ENCODE data around the gene PDE1C.
"Not testable (repeated sequence)": the region's sequence is repeated elsewhere in the genome, so short reads cannot be mapped to it uniquely, and the experiment has no call there.

The PDE1C gene

DNA sequence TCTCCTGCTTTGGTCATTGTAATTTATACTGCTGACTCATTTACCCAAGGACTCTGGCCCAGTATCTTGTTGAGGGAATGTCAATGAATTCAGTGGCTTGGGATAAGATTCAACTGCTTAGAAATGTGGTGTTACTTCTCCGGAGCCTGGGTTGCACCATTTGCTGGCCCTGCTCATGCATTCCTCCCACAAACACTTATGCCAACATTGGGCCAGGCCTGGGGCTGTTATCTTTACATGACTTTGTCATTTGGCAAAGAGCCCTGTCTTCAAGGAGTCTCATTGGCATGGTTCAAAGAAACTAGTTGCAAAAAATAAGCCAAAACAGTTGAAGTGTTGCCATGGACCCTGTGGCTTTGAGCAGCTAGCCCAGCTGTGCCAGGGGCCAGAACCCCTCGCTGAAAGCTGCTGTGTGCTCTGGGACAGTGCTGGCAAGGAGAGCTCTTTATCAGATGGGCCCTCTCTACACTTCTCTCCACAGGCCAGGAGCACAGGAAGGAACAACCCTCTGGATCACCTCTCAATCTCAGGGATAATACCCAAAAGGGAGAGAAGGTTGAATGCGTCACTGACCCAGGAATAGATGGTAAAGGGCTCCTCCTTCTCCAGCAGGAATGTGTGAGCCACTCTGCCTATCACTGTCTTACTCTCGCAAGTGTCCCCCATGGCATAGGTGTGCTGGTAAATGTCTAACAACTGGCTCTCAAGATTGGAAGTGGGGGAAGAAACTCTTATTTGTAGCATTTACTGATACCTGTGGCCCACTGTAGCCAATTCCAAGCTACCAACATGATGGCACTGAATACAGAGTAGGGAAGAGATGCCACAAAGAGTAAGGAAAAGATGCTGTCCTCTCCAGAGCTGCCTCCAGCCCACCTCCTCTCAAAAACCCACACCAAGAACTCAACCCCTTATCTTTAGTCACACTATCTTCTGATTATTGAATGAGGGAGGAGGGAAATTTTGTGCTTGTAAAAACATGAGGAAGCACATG lies 23.5 kb upstream of the PDE1C start:
- Histone ChIP-seq H3K27me3 (ENCODE audit: insufficient read depth, low read length) (peaks cover 6% of the 10 kb centered on the region; the same call in 1 of the 2 replicates), H3K4me1 (ENCODE audit: control insufficient read depth, insufficient read depth, low read length, unreplicated experiment) (peaks cover 14% of the 10 kb centered on the region), H3K27ac (ENCODE audit: low read depth, low read length) (peak overlapping the region; percentile 71), H3K36me3 (ENCODE audit: insufficient read depth, low read length) (no peaks in the 10 kb centered on the region), H2AFZ (ENCODE audit: low read length, unreplicated experiment) (no peak overlapping the region), H3K4me3 (ENCODE audit: low read depth, low read length) (no peak overlapping the region), H3K79me2 (ENCODE audit: control insufficient read depth, insufficient read depth, low read length, unreplicated experiment) (no peaks in the 10 kb centered on the region)

DNA sequence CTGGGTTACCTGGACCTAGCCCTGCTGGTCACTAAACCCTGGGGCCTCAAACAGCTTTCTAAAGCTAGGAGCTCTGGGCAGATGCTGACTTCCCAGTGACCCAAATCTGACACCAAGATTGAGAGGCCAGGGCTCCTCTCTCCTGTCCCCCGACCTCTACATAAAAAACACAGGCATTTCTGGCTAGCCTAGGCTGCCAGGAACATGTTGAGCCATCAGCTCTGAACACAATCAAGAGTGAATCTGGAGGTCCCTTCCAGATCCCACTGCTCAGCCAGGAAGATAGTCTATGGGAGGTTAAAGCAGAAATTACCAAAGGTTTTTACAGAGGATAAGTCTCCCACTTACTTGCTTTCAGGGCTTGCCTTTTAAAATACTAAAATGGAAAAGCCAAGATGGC lies 22.1 kb upstream of the PDE1C start:
- Histone ChIP-seq H3K27ac (ENCODE audit: low read depth, low read length) (no peak overlapping the region), H3K36me3 (ENCODE audit: insufficient read depth, low read length) (no peaks in the 10 kb centered on the region), H3K27me3 (ENCODE audit: insufficient read depth, low read length) (peaks cover 6% of the 10 kb centered on the region; the same call in 1 of the 2 replicates), H2AFZ (ENCODE audit: low read length, unreplicated experiment) (no peak overlapping the region), H3K79me2 (ENCODE audit: control insufficient read depth, insufficient read depth, low read length, unreplicated experiment) (no peaks in the 10 kb centered on the region), H3K4me3 (ENCODE audit: low read depth, low read length) (no peak overlapping the region), H3K4me1 (ENCODE audit: control insufficient read depth, insufficient read depth, low read length, unreplicated experiment) (peaks cover 14% of the 10 kb centered on the region)

DNA sequence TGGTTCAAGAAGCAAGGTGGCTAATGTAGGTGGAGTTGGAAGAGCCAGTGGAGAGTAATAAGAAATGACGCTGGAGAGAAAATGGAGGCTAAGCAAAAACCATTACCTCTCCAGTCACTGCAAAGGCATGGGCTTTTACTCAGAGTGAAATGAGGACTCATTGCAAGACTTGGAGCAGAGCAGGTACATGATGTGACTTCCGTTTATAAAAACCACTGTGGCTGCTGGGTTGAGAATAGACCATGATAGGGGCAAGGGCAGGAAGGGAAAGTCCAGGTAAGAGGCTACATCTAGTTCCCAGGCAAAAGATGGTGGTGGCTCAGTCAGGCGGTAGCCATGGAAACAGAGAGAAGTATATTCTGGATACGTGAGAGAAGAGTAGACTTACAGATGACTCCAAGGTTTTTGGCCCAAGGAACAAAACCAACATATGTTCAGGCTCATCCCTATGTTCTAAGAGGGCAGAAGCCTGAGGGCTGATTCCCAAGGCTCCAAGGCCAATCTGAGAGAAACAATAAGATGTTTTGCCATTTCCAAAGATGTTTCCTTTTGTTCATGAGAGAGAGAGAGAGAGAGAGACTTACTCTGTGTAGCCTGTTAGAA lies 21.5 kb upstream of the PDE1C start:
- Histone ChIP-seq H2AFZ (ENCODE audit: low read length, unreplicated experiment) (no peak overlapping the region), H3K36me3 (ENCODE audit: insufficient read depth, low read length) (no peaks in the 10 kb centered on the region), H3K4me3 (ENCODE audit: low read depth, low read length) (no peak overlapping the region), H3K27me3 (ENCODE audit: insufficient read depth, low read length) (peaks cover 6% of the 10 kb centered on the region; the same call in 1 of the 2 replicates), H3K79me2 (ENCODE audit: control insufficient read depth, insufficient read depth, low read length, unreplicated experiment) (no peaks in the 10 kb centered on the region), H3K4me1 (ENCODE audit: control insufficient read depth, insufficient read depth, low read length, unreplicated experiment) (peaks cover 14% of the 10 kb centered on the region), H3K27ac (ENCODE audit: low read depth, low read length) (no peak overlapping the region)

DNA sequence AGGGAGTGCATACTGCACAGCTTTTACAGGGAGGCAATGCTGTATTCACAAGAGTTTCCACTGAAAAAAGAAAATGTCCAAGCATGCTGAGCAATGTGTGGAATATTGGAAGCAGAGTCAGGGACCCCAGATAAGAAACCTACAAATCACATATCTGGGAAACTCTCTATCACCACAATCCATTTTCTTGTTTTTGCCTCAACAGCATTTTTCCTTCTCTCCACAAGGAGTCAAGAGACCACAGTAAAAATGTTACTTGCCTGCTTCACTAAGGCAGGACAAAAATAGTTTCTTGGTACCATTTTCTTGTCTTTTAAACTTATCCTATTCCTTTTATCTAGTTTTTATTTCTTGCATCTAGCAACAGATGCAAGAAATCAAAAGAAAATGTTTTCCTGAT lies 19.5 kb upstream of the PDE1C start:
- Histone ChIP-seq H3K4me3 (ENCODE audit: low read depth, low read length) (no peak overlapping the region), H3K4me1 (ENCODE audit: control insufficient read depth, insufficient read depth, low read length, unreplicated experiment) (peaks cover 14% of the 10 kb centered on the region), H3K79me2 (ENCODE audit: control insufficient read depth, insufficient read depth, low read length, unreplicated experiment) (no peaks in the 10 kb centered on the region), H3K27ac (ENCODE audit: low read depth, low read length) (no peak overlapping the region), H2AFZ (ENCODE audit: low read length, unreplicated experiment) (no peak overlapping the region), H3K36me3 (ENCODE audit: insufficient read depth, low read length) (no peaks in the 10 kb centered on the region), H3K27me3 (ENCODE audit: insufficient read depth, low read length) (peaks cover 6% of the 10 kb centered on the region; the same call in 1 of the 2 replicates)

DNA sequence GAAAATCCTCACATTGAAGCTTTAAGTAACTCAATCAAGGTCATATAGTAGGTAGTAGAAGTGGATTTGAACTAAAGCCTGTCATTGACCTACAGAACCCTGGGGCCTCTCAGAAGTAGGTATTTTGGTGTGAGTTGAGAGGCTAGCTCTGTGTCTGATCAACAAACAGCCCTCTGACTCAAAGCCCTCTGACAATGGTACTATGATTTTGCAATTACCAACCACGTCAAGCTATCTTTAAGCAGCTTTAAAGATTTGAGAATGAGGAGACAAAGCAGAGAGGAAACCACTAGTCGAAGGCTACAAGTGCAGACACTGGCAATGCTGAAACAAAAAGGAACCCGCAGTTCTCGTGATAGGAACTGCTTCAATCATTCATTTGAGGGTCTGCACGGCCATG lies 19.0 kb upstream of the PDE1C start:
- H3K27me3 ChIP-seq (ENCODE audit: insufficient read depth, low read length) = peaks cover 6% of the 10 kb centered on the region; the same call in 1 of the 2 replicates
- H3K36me3 ChIP-seq (ENCODE audit: insufficient read depth, low read length) = no peaks in the 10 kb centered on the region
- no peak overlapping the region for H3K4me3 ChIP-seq (ENCODE audit: low read depth, low read length)
- no peak overlapping the region for H2AFZ ChIP-seq (ENCODE audit: low read length, unreplicated experiment)
- H3K27ac ChIP-seq (ENCODE audit: low read depth, low read length) = no peak overlapping the region
- no peaks in the 10 kb centered on the region for H3K79me2 ChIP-seq (ENCODE audit: control insufficient read depth, insufficient read depth, low read length, unreplicated experiment)
- H3K4me1 ChIP-seq (ENCODE audit: control insufficient read depth, insufficient read depth, low read length, unreplicated experiment) = peaks cover 14% of the 10 kb centered on the region

DNA sequence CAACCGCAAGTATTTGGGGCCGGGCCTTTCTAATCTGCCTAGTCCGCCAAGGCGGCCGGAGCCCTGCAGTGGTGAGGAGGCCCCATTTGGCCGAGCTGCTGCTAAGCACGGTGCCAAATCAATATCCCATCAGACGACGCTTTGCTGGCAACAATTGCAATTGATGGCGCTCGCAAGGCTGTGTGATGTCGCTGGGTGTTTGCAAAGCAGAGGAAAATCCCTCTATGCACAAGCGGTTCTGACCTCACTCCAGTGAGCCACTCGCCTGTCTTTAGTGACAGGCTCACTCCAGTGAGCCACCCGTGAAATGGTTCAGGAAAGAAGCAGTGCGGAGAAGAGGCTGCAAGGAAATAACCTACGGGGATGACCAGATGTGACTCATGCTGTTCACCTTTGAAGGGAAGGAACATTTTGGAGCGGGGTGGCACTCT lies 18.3 kb upstream of the PDE1C start:
- Histone ChIP-seq H3K27ac (ENCODE audit: low read depth, low read length) (no peak overlapping the region), H3K79me2 (ENCODE audit: control insufficient read depth, insufficient read depth, low read length, unreplicated experiment) (no peaks in the 10 kb centered on the region), H3K36me3 (ENCODE audit: insufficient read depth, low read length) (no peaks in the 10 kb centered on the region), H3K4me3 (ENCODE audit: low read depth, low read length) (no peak overlapping the region), H3K27me3 (ENCODE audit: insufficient read depth, low read length) (peaks cover 6% of the 10 kb centered on the region; the same call in 1 of the 2 replicates), H3K4me1 (ENCODE audit: control insufficient read depth, insufficient read depth, low read length, unreplicated experiment) (peaks cover 7% of the 10 kb centered on the region), H2AFZ (ENCODE audit: low read length, unreplicated experiment) (no peak overlapping the region)

DNA sequence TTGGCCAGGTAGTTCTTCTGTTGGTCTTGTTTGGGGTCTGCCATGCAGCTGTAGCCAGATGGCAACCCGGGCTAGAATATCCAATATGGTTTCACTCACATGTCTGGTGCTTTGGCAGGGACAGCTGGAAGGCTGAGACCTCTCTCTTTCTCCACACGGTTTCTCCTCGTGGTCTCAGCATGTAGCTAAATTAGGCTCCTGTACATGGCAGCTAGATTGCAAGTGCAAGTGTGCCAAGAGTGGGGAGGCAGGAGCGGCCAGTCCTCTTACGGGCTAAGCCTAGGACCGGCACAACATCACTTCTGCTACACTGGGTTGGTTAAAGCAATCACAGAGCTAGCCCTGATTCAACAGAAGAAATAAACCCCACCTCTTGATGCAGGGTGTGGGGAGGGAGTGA lies 9.3 kb upstream of the PDE1C start:
- peaks cover 7% of the 10 kb centered on the region for H3K4me1 ChIP-seq (ENCODE audit: control insufficient read depth, insufficient read depth, low read length, unreplicated experiment)
- H2AFZ ChIP-seq (ENCODE audit: low read length, unreplicated experiment) = no peak overlapping the region
- H3K27ac ChIP-seq (ENCODE audit: low read depth, low read length) = no peak overlapping the region
- H3K4me3 ChIP-seq (ENCODE audit: low read depth, low read length) = no peak overlapping the region
- H3K36me3 ChIP-seq (ENCODE audit: insufficient read depth, low read length) = no peaks in the 10 kb centered on the region
- no peaks in the 10 kb centered on the region for H3K79me2 ChIP-seq (ENCODE audit: control insufficient read depth, insufficient read depth, low read length, unreplicated experiment)
- no peaks in the 10 kb centered on the region for H3K27me3 ChIP-seq (ENCODE audit: insufficient read depth, low read length)

DNA sequence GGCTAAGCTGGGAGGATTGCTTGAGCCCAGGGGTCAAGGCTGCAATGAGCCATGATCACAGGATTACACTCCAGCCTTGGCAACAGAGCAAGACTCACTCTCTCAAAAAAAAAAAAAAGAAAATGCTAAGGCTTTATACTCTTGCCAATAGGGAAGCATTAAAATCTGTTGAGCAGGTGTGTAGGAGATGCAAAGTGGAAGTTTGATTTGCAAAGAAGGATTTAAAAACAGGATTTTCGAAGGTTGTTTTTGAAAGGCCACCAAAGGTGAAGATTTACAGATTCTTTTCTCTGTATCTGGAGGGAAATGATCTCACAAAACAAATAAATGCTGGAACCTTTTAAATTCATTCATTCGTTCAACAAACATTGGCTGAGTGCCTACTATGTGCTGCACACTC lies 8.6 kb upstream of the PDE1C start:
- Histone ChIP-seq H3K27me3 (ENCODE audit: insufficient read depth, low read length) (no peaks in the 10 kb centered on the region), H3K4me3 (ENCODE audit: low read depth, low read length) (no peak overlapping the region), H3K27ac (ENCODE audit: low read depth, low read length) (no peak overlapping the region), H3K36me3 (ENCODE audit: insufficient read depth, low read length) (no peaks in the 10 kb centered on the region), H2AFZ (ENCODE audit: low read length, unreplicated experiment) (no peak overlapping the region), H3K4me1 (ENCODE audit: control insufficient read depth, insufficient read depth, low read length, unreplicated experiment) (peaks cover 7% of the 10 kb centered on the region), H3K79me2 (ENCODE audit: control insufficient read depth, insufficient read depth, low read length, unreplicated experiment) (no peaks in the 10 kb centered on the region)

DNA sequence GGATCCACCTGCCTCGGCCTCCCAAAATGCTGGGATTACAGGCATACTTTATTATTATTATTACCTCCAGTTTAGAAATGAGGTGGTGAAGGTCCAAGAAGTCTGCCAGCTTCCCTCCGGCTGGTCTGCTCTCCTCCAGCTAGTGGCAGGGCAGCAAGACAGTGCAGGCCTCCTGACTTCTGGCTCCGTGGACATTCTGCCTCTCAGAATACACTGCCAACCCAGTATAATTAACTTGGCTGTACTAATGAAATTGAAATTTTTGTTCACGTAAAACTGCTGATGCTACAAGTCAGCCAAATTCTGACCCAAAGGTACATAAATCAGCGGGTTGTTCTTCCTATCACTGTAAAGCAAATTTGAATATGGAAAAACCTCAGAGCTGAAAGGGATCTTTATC lies 7.6 kb upstream of the PDE1C start:
- Histone ChIP-seq H3K4me3 (ENCODE audit: low read depth, low read length) (no peak overlapping the region), H3K27me3 (ENCODE audit: insufficient read depth, low read length) (no peaks in the 10 kb centered on the region), H3K27ac (ENCODE audit: low read depth, low read length) (no peak overlapping the region)

DNA sequence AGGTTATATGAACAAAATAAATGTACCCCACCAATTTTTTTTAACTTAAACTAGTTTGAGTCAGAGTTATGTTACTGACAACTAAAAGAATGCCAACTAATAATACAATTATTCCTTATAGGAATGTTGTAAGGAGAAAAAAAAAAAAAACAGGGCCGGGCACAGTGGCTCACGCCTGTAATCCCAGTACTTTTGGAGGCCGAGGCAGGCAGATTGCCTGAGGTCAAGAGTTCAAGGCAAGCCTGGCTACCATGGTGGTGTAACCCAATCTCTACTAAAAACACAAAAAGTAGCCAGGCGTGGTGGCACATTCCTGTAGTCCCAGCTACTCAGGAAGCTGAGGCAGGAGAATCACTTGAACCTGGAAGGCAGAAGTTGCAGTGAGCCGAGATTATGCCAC lies 6.6 kb upstream of the PDE1C start:
- H3K4me1 ChIP-seq (ENCODE audit: control insufficient read depth, insufficient read depth, low read length, unreplicated experiment); H3K36me3 ChIP-seq (ENCODE audit: insufficient read depth, low read length); H3K4me3 ChIP-seq (ENCODE audit: low read depth, low read length); H3K79me2 ChIP-seq (ENCODE audit: control insufficient read depth, insufficient read depth, low read length, unreplicated experiment); H2AFZ ChIP-seq (ENCODE audit: low read length, unreplicated experiment); H3K27ac ChIP-seq (ENCODE audit: low read depth, low read length); H3K27me3 ChIP-seq (ENCODE audit: insufficient read depth, low read length): not testable (repeated sequence)

More for the DNA sequence above, 7.6 kb upstream of the PDE1C start:
- peaks cover 7% of the 10 kb centered on the region for H3K4me1 ChIP-seq (ENCODE audit: control insufficient read depth, insufficient read depth, low read length, unreplicated experiment)
- no peaks in the 10 kb centered on the region for H3K79me2 ChIP-seq (ENCODE audit: control insufficient read depth, insufficient read depth, low read length, unreplicated experiment)
- no peak overlapping the region for H2AFZ ChIP-seq (ENCODE audit: low read length, unreplicated experiment)
- no peaks in the 10 kb centered on the region for H3K36me3 ChIP-seq (ENCODE audit: insufficient read depth, low read length)
